ENCODE results near the gene OGFR.

The OGFR gene

GRCh38 chr20:62804627-62805154 is at the start of gene OGFR:
Gene OGFR (plus strand): TSS chr20:62804835. CDS start chr20:62804860, 25 bp downstream.
- DNase-seq (ENCODE audit: low read depth) = no peak

DNA sequence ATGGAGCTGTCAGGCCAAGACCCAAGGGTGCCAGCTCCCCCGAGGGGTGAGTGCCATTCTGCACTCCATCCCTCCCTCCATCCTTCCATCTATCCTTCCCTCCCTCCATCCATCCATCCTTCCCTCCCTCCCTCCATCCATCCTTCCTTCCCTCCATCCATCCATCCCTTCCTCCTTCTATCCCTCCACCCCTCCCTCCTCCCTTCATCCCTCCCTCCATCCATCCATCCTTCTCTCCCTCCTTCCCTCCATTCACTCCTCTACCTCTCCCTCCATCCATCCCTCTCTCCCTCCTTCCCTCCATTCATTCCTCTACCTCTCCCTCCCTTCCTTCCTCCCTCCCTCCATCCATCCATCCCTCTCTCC is 49.7 kb upstream of the OGFR start:
- DNase-seq (ENCODE audit: low read depth) = no peak

DNA sequence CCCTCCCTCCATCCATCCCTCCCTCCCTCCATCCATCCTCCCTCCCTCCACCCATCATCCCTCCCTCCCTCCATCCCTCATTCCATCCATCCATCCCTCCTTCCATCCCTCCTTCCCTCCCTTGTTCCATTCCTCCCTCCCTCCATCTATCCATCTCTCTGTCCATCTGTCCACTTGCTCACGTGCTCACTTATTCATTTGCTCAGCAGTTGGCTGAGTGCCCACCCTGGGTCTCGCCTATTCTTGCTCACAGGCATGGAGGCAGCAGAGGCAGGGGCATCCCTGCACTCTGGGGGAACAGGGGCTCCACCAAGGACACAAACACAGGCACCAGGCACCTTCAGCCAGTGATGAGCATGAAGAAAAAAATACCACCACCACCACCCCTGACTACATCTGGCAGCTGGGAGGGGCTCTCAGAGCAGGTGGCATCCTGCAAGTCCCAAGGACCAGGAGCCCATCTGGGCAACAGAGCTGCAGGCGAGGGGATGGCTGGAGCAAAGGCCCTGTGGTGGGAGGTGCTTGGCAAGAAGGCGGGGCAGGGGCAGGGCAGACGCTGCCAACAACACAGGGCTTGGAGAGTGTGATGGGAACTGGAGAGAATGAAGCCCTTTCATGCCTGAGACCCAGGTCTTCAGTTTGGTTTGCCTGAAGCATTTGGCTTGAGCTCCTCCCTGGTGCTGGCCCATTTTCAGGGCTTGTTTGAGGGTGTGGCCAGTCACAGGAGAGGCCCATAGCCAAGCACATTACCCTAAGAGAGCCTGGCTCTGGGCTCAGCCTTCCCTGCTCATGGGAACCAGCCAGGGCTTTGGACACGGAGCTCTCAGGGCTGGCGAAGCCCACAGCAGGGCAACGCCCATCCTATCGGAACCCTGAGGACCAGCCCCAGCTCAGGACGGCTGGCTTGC is 48.6 kb upstream of the OGFR start:
- no peak for DNase-seq (ENCODE audit: low read depth)

DNA sequence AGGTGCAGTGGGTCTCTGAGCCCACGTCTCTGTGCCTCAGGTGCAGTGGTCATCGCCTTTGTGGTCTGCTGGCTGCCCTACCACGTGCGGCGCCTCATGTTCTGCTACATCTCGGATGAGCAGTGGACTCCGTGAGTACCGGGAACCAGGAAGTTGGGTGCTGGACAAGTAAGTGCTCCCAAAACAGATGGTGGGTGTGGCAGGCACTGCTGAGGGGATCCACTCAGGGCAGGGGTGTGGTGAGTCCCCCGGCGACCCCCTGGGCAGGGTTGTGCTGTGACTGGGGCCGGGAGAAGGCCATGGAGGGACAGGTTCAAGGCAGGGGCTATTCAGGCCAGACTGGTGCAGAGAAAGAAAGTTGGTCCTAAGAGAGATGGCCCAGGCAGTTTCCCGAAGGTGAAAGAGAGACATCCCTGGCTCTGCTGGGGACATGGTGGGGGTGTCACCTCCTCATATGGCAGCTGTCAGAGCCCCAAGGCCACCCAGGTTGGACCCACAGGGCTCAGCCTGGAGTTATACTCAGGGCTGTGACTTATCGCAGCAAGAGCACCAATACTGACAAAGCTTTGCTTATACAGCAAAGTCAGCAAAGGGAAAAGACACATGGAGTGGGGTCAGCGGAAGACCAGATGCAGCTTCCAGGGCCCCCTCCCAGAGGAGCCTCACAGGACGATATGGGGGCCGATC is 46.3 kb upstream of the OGFR start:
- DNase-seq (ENCODE audit: low read depth) = no peak

DNA sequence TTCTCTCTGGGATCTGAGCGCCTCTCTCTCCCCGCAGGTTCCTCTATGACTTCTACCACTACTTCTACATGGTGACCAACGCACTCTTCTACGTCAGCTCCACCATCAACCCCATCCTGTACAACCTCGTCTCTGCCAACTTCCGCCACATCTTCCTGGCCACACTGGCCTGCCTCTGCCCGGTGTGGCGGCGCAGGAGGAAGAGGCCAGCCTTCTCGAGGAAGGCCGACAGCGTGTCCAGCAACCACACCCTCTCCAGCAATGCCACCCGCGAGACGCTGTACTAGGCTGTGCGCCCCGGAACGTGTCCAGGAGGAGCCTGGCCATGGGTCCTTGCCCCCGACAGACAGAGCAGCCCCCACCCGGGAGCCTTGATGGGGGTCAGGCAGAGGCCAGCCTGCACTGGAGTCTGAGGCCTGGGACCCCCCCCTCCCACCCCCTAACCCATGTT is 44.6 kb upstream of the OGFR start:
- no peak for DNase-seq (ENCODE audit: low read depth)

DNA sequence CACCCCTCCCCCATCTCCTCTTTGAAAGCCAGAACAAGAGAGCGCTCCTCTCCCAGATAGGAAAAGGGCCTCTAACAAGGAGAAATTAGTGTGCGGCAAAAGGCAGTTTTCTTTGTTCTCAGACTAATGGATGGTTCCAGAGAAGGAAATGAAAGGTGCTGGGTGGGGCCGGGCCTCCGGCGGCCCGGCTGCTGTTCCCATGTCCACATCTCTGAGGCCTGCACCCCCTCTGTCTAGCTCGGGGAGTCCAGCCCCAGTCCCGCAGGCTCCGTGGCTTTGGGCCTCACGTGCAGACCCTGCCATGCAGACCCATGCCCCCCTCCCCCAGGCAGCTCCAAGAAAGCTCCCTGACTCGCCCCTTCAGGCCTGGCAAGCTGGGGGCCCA is 44.2 kb upstream of the OGFR start:
- no peak for DNase-seq (ENCODE audit: low read depth)

GRCh38 chr20:62760856-62761758 is 43.5 kb upstream of the OGFR start:
- DNase-seq (ENCODE audit: low read depth) = no peak

GRCh38 chr20:62761759-62762131 is 42.9 kb upstream of the OGFR start:
- DNase-seq (ENCODE audit: low read depth) = no peak

GRCh38 chr20:62762376-62762775 is 42.3 kb upstream of the OGFR start:
- no peak for DNase-seq (ENCODE audit: low read depth)

GRCh38 chr20:62762801-62763368 is 41.8 kb upstream of the OGFR start:
- no peak for DNase-seq (ENCODE audit: low read depth)

GRCh38 chr20:62763404-62763803 is 41.2 kb upstream of the OGFR start:
- no peak for DNase-seq (ENCODE audit: low read depth)

DNA sequence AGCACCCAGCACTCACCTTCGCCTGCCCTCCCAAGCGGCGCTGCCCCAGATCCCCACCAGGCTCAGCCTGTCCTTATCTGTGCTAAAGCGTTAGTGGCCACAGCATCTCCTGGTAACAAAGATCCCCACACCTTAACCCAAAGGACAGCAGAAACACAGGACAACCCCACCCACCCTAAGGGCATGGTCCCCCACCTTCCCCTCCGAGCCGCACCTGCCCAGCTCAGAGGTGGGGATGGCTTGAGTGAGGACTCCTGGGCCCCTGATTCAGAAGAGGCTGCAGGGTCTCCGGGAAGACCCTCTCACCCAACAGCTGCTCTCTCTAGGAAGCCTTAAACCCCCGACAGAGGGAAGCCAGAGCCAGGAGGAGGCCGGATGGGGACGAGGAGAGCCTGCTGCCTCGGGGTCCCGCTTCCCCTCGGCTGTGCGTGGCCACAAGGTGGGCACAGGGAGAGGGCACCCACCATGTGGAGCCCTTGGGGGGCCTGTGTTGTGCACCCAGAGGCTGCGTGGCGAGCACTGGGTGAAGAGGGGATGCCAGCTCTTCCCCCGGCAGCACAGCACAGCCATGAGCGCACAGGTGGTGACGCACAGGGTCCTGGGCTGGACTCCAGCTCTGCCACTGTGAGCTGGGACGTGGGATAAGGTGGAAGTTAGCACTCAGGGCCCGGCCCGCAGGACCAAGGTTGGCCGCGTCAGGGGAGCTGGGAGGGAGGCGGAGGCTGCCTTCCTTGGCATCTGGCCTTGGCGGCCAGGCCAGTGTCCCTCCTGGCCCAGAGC is 40.3 kb upstream of the OGFR start:
- DNase-seq (ENCODE audit: low read depth) = no peak

DNA sequence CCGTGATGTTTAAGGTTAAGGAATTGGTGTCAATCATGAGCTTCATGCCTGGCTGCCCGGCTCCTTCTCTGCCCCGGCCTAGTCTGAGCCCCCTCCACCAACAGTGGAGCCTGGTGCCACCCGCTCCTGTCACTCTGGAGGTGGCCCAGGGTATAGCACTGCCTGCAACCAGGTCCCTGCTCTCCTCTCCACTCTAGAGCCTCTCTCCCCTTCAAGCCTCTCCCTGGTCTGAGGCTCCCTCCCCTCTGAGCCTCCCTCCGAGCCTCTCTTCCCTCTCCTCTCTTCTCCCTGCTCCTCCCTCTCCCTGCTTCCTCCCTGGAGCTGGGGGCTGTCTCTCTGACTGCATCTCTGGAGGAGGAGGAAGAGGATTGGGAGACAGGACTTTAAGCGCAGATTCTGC is 39.6 kb upstream of the OGFR start:
- DNase-seq (ENCODE audit: low read depth) = no peak

GRCh38 chr20:62765432-62766070 is 39.1 kb upstream of the OGFR start:
- DNase-seq (ENCODE audit: low read depth) = no peak

DNA sequence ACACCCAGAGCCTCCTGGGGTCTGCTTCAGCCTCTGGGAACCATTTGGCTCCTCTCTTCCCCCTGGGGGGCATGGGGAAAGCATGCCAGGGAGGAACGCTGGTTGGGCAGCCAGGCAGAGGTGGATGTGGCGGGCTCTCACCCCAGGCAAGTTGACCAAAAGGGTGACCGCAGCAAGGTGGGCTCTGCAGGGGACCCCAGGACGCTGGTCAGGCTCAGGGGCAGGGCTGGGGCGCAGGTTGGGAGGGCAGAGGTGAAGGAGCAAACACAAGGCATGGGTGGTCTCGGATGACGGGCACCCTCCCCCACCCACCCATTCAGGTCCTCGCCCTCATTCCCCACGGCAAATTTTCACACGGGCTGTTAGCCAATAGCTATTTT is 38.6 kb upstream of the OGFR start:
- no peak for DNase-seq (ENCODE audit: low read depth)

DNA sequence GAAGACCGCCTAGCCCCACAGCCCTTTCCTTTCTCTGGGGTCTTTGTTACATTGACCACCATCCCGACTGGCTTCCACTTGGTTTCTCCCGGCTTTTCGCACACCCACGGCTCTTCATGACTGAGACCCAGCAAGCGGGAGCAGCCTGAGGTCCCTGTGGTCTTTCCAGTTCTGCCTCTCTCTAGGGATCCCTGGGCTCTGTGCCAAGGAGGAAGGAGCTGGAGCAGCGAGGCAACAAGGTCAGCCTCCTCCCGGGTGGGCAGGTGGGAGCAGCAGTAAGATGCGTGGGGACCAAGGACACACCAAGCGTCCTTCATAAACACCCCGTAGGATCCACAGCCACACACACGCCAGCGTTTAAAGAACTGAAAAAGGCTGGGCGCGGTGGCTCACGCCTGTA is 37.9 kb upstream of the OGFR start:
- no peak for DNase-seq (ENCODE audit: low read depth)

GRCh38 chr20:62768234-62768546 is 36.4 kb upstream of the OGFR start:
- no peak for DNase-seq (ENCODE audit: low read depth)

- peak; percentile 24 for DNase-seq (ENCODE audit: low read depth)
These were observed 35.9 kb upstream of the OGFR start for GRCh38 chr20:62768551-62769287.

DNA sequence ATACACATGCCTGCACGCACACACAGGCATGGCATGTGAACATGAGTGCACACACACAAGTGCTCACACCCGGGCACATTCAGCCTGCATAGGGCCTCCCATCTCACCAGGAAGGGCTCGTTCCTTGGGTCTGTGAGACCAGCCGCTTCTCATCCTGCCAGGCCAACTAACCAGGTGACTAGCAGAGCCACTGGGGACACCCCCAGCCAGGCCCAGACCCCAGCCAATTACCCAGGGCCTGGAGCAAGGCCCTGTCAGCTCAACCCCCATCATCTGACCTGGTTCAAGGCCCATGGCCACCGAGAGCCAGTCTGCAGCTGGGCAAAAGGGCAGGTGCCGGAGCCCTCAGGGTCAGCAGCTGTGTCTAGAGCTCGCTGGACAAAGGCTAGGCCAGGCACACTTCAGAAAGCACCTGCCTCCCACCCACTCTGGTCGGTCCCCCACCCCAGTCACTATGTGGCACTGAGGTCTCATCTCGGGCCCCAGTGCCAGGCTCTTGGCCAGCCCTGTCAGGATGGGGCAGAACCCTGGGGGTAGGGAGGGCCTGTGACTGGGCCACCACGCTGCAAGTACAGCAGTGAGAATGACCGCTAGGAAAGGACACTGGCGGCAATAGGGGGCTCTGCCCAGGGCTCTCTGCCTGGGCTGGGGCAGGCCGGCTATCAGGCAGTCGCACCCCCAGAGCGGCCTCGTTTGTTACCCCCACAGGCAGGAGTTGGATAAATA is 35.1 kb upstream of the OGFR start:
- DNase-seq (ENCODE audit: low read depth) = no peak
